ENCODE data around the gene SLC7A7.
"Not testable (repeated sequence)": the region's sequence is repeated elsewhere in the genome, so short reads cannot be mapped to it uniquely, and the experiment has no call there.

Gene SLC7A7

DNA sequence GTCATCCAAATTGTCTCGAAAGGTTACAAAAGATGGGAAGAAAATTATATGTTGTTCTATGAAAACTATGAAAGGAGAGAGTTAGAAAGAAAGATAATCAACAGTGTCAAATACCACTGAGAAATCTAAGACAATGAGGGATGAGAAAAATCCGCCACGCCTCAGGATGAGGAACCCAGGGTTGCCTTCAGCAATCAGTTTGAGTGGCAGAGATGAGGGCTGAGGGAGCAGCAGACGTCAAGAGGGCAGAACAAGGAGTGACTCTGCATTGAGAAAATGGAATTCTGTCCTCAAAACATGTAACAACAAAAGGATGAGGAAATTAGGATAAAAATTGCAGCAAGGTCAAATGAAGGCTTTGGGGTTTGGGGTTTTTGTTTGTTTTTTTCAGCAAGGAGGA is 67.0 kb downstream of the SLC7A7 start:
- no peak for DNase-seq

DNA sequence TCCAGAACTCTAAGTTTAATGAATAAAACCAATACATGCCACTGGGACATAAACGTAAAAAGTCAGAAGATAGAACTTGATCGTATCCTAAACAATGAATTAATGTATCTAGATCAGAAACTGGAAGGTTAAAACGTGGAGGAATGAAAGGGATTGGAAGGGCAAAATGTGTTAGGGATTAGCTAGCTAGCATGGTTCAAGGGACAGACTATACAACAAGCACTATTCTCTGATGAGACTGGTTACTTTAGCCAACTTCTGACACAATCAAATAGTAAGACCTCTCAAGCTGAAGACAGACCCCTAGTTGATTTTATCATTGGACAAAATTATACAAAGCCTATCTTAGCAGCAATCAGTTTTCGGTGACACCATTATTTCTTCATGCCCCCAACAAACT is 67.5 kb downstream of the SLC7A7 start:
- DNase-seq: no peak

DNA sequence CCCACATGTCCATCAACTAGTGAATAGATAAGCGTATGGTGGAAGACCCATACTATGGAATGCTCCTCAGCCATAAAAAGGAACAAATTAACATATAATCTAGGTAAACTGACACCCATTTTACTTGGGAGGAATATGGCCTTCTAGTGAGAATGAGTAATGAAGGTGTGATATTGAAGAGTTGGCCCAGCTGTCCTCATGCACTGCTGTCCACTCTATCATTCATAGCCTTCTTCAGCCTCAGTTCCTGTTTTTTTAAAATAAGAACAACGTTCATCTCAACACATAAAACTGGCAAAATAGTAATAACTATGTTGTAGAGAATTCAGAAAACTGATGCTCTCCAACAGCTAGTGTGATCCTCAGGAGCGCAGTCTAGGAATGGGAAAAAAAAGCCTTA is 75.2 kb downstream of the SLC7A7 start:
- no peak for DNase-seq

GRCh38 chr14:22739423-22739822 is 75.8 kb downstream of the SLC7A7 start:
- DNase-seq: no peak

- DNase-seq: no peak
These were observed 78.2 kb downstream of the SLC7A7 start for GRCh38 chr14:22737052-22737451.

DNA sequence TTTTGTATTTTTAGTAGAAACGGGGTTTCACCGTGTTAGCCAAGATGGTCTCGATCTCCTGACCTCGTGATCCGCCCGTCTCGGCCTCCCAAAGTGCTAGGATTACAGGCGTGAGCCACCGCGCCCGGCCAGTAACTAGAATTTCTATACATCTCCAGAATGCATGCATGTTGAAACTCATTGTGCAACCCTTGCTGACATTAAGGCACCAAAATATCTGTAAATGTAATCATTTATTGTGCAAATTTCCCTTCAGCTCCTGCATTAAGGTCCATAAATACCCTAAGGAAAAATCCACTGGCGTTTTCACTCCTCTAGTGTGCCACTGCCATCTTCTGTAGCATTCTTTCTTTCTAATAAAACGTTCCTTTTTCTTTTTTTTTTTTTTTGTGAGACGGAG is 78.9 kb downstream of the SLC7A7 start:
- DNase-seq: not testable (repeated sequence)

GRCh38 chr14:22735096-22735495 is 80.1 kb downstream of the SLC7A7 start:
- DNase-seq: no peak

- DNase-seq: no peak
These were observed 81.4 kb downstream of the SLC7A7 start for GRCh38 chr14:22733829-22734228.

DNA sequence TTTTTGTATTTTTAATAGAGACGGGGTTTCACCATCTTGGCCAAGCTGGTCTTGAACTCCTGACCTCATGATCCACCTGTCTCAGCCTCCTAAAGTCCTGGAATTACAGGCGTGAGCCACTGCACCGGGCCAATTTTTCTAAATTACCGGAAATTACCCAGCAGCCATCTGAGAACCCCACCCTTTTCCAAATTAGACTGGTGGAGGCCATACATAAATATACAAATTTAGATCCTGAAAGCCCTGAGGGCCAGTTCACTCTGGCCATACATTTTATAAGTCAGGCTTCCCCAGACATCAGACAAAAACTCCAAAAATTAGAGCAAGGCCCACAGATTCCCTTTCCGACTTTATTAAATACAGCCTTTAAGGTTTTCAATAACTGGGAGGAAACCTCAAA is 83.2 kb downstream of the SLC7A7 start:
- not testable (repeated sequence) for DNase-seq

DNA sequence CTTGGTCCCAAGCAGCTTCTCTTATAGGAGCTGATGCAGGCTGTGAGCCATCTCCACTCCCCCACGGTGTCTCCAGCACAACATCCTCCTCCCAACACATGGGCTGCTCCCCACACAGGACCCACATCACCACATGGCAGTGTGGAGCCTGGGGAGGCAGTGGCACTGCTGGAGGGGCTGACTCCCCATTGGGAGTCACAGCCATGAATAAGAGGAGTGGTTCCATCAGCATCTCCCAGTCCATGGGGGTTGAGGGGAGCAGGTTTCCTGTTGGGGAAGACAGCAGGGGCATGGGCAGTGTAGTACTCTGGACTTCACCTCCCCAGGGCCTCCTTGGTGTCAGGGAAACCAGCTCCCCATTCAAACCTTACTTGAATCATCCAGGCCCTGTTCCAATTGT is 89.2 kb downstream of the SLC7A7 start:
- DNase-seq: no peak

DNA sequence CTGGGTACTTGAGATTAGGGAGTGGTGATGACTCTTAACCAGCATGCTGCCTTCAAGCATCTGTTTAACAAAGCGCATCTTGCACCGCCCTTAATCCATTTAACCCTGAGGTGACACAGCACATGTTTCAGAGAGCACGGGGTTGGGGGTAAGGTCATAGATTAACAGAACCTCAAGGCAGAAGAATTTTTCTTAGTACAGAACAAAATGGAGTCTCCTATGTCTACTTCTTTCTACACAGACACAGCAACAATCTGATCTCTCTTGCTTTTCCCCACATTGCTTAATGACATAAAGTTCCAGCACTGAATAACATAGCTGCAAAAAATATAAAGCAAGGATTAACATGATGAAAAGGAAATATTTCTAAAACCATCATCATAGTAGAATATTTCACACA is 89.9 kb downstream of the SLC7A7 start:
- DNase-seq: not testable (repeated sequence)

GRCh38 chr14:22724847-22725246 is 90.4 kb downstream of the SLC7A7 start:
- not testable (repeated sequence) for DNase-seq

- DNase-seq: no peak
These were observed 91.4 kb downstream of the SLC7A7 start for GRCh38 chr14:22723815-22724214.
